HEK293 (cell line): ENCODE measurements around the gene GALNTL6.

Experiments used
- CTCF ChIA-PET: fragments of 350-600 bp; formaldehyde crosslinking; extraction: SDS; loops from one replicate; lab custom pipeline; 2021; ENCODE audit warnings: antibody characterized with exemption; lab: Yijun Ruan, JAX
- POLR2A ChIA-PET: fragments of 300-600 bp; formaldehyde crosslinking; extraction: SDS; loops from one replicate; lab custom pipeline; 2020; ENCODE audit warnings: antibody characterized with exemption, inconsistent platforms; lab: Yijun Ruan, JAX
- H3K27ac ChIP-seq: fragments of 200-500 bp; sonication (Bioruptor generic); 2 replicates; pipeline ENCODE4 v1.5.1; 2014; ENCODE audit warnings: low read depth, low read length, control low read depth, inconsistent platforms; ENCODE audit errors: extremely low read depth
- H3K36me3 ChIP-seq, 2 experiments: fragments of 200-500 bp in 1 of 2; sonication (Bioruptor generic) in 1 of 2; 1 replicate in 1 of 2; 2 replicates in 1 of 2; pipeline ENCODE4 v1.5.1; 2014 to 2017; ENCODE audit warnings: inconsistent platforms in 2 of 2, low read length in 2 of 2; ENCODE audit not compliant: control insufficient read depth in 2 of 2, insufficient read depth in 1 of 2
- H3K4me1 ChIP-seq: fragments of 200-500 bp; sonication (Bioruptor generic); 2 replicates; pipeline ENCODE4 v1.5.1; 2014; ENCODE audit warnings: mild to moderate bottlenecking, low read length, inconsistent platforms; ENCODE audit not compliant: control insufficient read depth, insufficient read depth
- H3K4me3 ChIP-seq: 2 replicates; pipeline ENCODE4 v1.5.1; 2011; ENCODE audit warnings: low read depth, mild to moderate bottlenecking, control low read depth, low read length, moderate library complexity
- H3K9me3 ChIP-seq: fragments of 200-500 bp; sonication (Bioruptor generic); 2 replicates; pipeline ENCODE4 v1.5.1; 2014; ENCODE audit warnings: low read depth, low read length, inconsistent platforms; ENCODE audit not compliant: control insufficient read depth, insufficient read depth
- ATF2 ChIP-seq: fragments of 450-650 bp; formaldehyde crosslinking; IDR thresholded peaks from 2 replicates; pipeline ENCODE4 v1.5.1; 2016; ENCODE audit warnings: missing biosample characterization, missing genetic modification characterization, low read depth
- GLI4 ChIP-seq: fragments of 450-650 bp; formaldehyde crosslinking; IDR thresholded peaks from 2 replicates; pipeline ENCODE4 v1.5.1; 2016; ENCODE audit warnings: missing biosample characterization, missing genetic modification characterization
- KLF17 ChIP-seq: fragments of 450-650 bp; formaldehyde crosslinking; IDR thresholded peaks from 2 replicates; pipeline ENCODE4 v1.5.1; 2016; ENCODE audit warnings: missing biosample characterization, missing genetic modification characterization
- PATZ1 ChIP-seq: fragments of 450-650 bp; formaldehyde crosslinking; IDR thresholded peaks from 2 replicates; pipeline ENCODE4 v1.5.1; 2016; ENCODE audit warnings: missing biosample characterization, missing genetic modification characterization
- RBAK ChIP-seq: fragments of 450-650 bp; formaldehyde crosslinking; IDR thresholded peaks from 2 replicates; pipeline ENCODE4 v1.5.1; 2016; ENCODE audit warnings: missing biosample characterization, missing genetic modification characterization
- REPIN1 ChIP-seq: fragments of 450-650 bp; formaldehyde crosslinking; IDR thresholded peaks from 2 replicates; pipeline ENCODE4 v1.5.1; 2017; ENCODE audit warnings: missing biosample characterization, missing genetic modification characterization, low read depth
- SP7 ChIP-seq: fragments of 450-650 bp; formaldehyde crosslinking; IDR thresholded peaks from 2 replicates; pipeline ENCODE4 v1.5.1; 2016; ENCODE audit warnings: missing biosample characterization, missing genetic modification characterization
- ZFP37 ChIP-seq: fragments of 450-650 bp; formaldehyde crosslinking; IDR thresholded peaks from 2 replicates; pipeline ENCODE4 v1.5.1; 2016; ENCODE audit warnings: missing biosample characterization, missing genetic modification characterization
- ZNF132 ChIP-seq: fragments of 450-650 bp; formaldehyde crosslinking; IDR thresholded peaks from 2 replicates; pipeline ENCODE4 v1.5.1; 2017; ENCODE audit warnings: missing biosample characterization, missing genetic modification characterization, borderline replicate concordance
- ZNF248 ChIP-seq: fragments of 450-650 bp; formaldehyde crosslinking; IDR thresholded peaks from 2 replicates; pipeline ENCODE4 v1.5.1; 2017; ENCODE audit warnings: missing biosample characterization, missing genetic modification characterization
- ZNF324 ChIP-seq: fragments of 450-650 bp; formaldehyde crosslinking; IDR thresholded peaks from 2 replicates; pipeline ENCODE4 v1.5.1; 2016; ENCODE audit warnings: missing biosample characterization, missing genetic modification characterization
- ZNF404 ChIP-seq: fragments of 450-650 bp; formaldehyde crosslinking; IDR thresholded peaks from 2 replicates; pipeline ENCODE4 v1.5.1; 2017; ENCODE audit warnings: missing biosample characterization, missing genetic modification characterization
- ZNF623 ChIP-seq: fragments of 450-650 bp; formaldehyde crosslinking; IDR thresholded peaks from 2 replicates; pipeline ENCODE4 v1.5.1; 2016; ENCODE audit warnings: missing biosample characterization, missing genetic modification characterization
- ZNF629 ChIP-seq: fragments of 450-650 bp; formaldehyde crosslinking; IDR thresholded peaks from 2 replicates; pipeline ENCODE4 v1.5.1; 2017; ENCODE audit warnings: missing biosample characterization, missing genetic modification characterization
- ZNF785 ChIP-seq: fragments of 450-650 bp; formaldehyde crosslinking; IDR thresholded peaks from 2 replicates; pipeline ENCODE4 v1.5.1; 2016; ENCODE audit warnings: missing biosample characterization, missing genetic modification characterization
- ZXDB ChIP-seq: fragments of 450-650 bp; formaldehyde crosslinking; IDR thresholded peaks from 2 replicates; pipeline ENCODE4 v1.5.1; 2016; ENCODE audit warnings: missing biosample characterization, missing genetic modification characterization
- TF ChIP-seq, protein P1 (sequence below): fragments of 450-650 bp; formaldehyde crosslinking; IDR thresholded peaks from 2 replicates; pipeline ENCODE4 v1.5.1; 2016; ENCODE audit warnings: missing biosample characterization, missing genetic modification characterization, borderline replicate concordance
- TF ChIP-seq, protein P2 (sequence below): sonication (generic); formaldehyde crosslinking; IDR thresholded peaks from 2 replicates; pipeline ENCODE4 v1.8.1; 2022; ENCODE audit warnings: mild to moderate bottlenecking, moderate library complexity, missing genetic modification reagents
- TF ChIP-seq, protein P3 (sequence below): fragments of 450-650 bp; formaldehyde crosslinking; IDR thresholded peaks from 2 replicates; pipeline ENCODE4 v1.5.1; 2016; ENCODE audit warnings: missing biosample characterization, missing genetic modification characterization

The GALNTL6 gene

DNA sequence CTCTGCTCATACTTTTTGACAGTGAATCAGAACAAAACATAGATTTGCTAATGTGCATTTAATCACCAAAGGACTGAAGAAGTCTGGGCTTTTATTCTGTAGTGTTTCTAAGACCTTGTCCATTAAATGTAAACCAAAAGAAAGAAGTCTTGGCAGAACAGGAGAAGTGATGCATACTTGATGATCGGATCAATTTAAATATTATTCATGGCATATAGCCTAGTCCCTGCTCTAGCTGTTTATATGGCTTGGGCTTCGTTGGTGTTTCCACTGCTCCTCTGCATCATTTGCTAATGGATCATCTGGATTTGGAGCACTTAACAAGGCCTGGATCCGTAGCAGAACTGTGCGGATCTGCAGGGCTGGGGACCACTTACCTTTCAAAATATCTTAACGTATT, 566.6 kb downstream of the GALNTL6 start (continued):
- TF ChIP-seq ATF2 (tag by site-specific recombination): no peak
- TF ChIP-seq, protein P1, sequence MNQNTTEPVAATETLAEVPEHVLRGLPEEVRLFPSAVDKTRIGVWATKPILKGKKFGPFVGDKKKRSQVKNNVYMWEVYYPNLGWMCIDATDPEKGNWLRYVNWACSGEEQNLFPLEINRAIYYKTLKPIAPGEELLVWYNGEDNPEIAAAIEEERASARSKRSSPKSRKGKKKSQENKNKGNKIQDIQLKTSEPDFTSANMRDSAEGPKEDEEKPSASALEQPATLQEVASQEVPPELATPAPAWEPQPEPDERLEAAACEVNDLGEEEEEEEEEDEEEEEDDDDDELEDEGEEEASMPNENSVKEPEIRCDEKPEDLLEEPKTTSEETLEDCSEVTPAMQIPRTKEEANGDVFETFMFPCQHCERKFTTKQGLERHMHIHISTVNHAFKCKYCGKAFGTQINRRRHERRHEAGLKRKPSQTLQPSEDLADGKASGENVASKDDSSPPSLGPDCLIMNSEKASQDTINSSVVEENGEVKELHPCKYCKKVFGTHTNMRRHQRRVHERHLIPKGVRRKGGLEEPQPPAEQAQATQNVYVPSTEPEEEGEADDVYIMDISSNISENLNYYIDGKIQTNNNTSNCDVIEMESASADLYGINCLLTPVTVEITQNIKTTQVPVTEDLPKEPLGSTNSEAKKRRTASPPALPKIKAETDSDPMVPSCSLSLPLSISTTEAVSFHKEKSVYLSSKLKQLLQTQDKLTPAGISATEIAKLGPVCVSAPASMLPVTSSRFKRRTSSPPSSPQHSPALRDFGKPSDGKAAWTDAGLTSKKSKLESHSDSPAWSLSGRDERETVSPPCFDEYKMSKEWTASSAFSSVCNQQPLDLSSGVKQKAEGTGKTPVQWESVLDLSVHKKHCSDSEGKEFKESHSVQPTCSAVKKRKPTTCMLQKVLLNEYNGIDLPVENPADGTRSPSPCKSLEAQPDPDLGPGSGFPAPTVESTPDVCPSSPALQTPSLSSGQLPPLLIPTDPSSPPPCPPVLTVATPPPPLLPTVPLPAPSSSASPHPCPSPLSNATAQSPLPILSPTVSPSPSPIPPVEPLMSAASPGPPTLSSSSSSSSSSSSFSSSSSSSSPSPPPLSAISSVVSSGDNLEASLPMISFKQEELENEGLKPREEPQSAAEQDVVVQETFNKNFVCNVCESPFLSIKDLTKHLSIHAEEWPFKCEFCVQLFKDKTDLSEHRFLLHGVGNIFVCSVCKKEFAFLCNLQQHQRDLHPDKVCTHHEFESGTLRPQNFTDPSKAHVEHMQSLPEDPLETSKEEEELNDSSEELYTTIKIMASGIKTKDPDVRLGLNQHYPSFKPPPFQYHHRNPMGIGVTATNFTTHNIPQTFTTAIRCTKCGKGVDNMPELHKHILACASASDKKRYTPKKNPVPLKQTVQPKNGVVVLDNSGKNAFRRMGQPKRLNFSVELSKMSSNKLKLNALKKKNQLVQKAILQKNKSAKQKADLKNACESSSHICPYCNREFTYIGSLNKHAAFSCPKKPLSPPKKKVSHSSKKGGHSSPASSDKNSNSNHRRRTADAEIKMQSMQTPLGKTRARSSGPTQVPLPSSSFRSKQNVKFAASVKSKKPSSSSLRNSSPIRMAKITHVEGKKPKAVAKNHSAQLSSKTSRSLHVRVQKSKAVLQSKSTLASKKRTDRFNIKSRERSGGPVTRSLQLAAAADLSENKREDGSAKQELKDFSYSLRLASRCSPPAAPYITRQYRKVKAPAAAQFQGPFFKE (tag by site-specific recombination): no peak

- TF ChIP-seq ZNF324 (no peak), ZNF623 (tag by site-specific recombination) (no peak), ZNF629 (tag by site-specific recombination) (no peak)
- TF ChIP-seq, protein P2, sequence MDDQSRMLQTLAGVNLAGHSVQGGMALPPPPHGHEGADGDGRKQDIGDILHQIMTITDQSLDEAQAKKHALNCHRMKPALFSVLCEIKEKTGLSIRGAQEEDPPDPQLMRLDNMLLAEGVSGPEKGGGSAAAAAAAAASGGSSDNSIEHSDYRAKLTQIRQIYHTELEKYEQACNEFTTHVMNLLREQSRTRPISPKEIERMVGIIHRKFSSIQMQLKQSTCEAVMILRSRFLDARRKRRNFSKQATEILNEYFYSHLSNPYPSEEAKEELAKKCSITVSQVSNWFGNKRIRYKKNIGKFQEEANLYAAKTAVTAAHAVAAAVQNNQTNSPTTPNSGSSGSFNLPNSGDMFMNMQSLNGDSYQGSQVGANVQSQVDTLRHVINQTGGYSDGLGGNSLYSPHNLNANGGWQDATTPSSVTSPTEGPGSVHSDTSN (CRISPR knock-in tag): no peak
- TF ChIP-seq, all 188 proteins: peak for 0
- Histone ChIP-seq H3K4me1 (no peaks in the 10 kb centered on the region), H3K9me3 (no peaks in the 10 kb centered on the region), H3K4me3 (no peak overlapping the region), H3K36me3 (no peaks in the 10 kb centered on the region), H3K27ac (no peak overlapping the region)
- ChIA-PET POLR2A (no interaction called here), CTCF (no interaction called here)
Measured at GRCh38 chr4:172390331-172390730, 577.1 kb downstream of the GALNTL6 start.

GRCh38 chr4:172392741-172393140, 579.5 kb downstream of the GALNTL6 start:
- CTCF ChIA-PET: no interaction called here
- H3K27ac ChIP-seq: no peak overlapping the region
- POLR2A ChIA-PET: no interaction called here

More at GRCh38 chr4:172392741-172393140, 579.5 kb downstream of the GALNTL6 start:
- no peaks in the 10 kb centered on the region for H3K4me1 ChIP-seq
- no peak overlapping the region for H3K4me3 ChIP-seq
- H3K9me3 ChIP-seq: no peaks in the 10 kb centered on the region
- TF ChIP-seq, protein P3, sequence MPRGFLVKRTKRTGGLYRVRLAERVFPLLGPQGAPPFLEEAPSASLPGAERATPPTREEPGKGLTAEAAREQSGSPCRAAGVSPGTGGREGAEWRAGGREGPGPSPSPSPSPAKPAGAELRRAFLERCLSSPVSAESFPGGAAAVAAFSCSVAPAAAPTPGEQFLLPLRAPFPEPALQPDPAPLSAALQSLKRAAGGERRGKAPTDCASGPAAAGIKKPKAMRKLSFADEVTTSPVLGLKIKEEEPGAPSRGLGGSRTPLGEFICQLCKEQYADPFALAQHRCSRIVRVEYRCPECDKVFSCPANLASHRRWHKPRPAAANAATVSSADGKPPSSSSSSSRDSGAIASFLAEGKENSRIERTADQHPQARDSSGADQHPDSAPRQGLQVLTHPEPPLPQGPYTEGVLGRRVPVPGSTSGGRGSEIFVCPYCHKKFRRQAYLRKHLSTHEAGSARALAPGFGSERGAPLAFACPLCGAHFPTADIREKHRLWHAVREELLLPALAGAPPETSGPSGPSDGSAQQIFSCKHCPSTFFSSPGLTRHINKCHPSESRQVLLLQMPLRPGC (tag by site-specific recombination): no peak
- TF ChIP-seq PATZ1 (tag by site-specific recombination) (no peak), ZXDB (no peak), REPIN1 (tag by site-specific recombination) (no peak), ZNF132 (tag by site-specific recombination) (no peak), ZNF785 (tag by site-specific recombination) (no peak), ZNF248 (tag by site-specific recombination) (no peak), SP7 (no peak), RBAK (no peak), GLI4 (no peak), KLF17 (no peak), ZFP37 (tag by site-specific recombination) (no peak), ZNF404 (tag by site-specific recombination) (no peak)
- H3K36me3 ChIP-seq: no peaks in the 10 kb centered on the region
